ENCODE measurements around the gene ZNF219.

ZNF219 gene

GRCh38 chr14:21068521-21069387, 29.7 kb downstream of the ZNF219 start:
- Histone ChIP-seq H4K20me1 (ENCODE audit: insufficient read depth, low read length, poor library complexity, severe bottlenecking) (no peaks in the 10 kb centered on the region), H3K36me3 (ENCODE audit: insufficient read depth, low read length) (no peaks in the 10 kb centered on the region), H3K4me3 (ENCODE audit: low read length, poor library complexity, severe bottlenecking) (no peak overlapping the region), H3K27me3 (ENCODE audit: insufficient read depth, low read length, poor library complexity, severe bottlenecking) (no peaks in the 10 kb centered on the region), H3K9ac (ENCODE audit: low read depth, low read length, poor library complexity, severe bottlenecking) (no peak overlapping the region), H3K4me1 (ENCODE audit: insufficient read depth, low read length, poor library complexity, severe bottlenecking) (peaks cover 32% of the 10 kb centered on the region), H3K4me2 (ENCODE audit: low read depth, low read length, poor library complexity, severe bottlenecking) (peak overlapping the region; percentile 96), H3K79me2 (ENCODE audit: insufficient read depth, low read length) (no peaks in the 10 kb centered on the region), H2AFZ (ENCODE audit: low read length) (no peak overlapping the region), H3K9me2 (replicated peaks; ENCODE audit: low read depth, low read length) (no peaks in the 10 kb centered on the region), H3F3A (ENCODE audit: low read depth) (no peaks in the 10 kb centered on the region), H3K9me3 (ENCODE audit: insufficient read depth, low read depth, low read length) (no peaks in the 10 kb centered on the region)
- TF ChIP-seq EZH2phosphoT487 (IDR thresholded peaks at IDR 0.05; ENCODE audit: borderline replicate concordance): no peak
- TF ChIP-seq CTCF (conservative IDR thresholded peaks at IDR 0.05; ENCODE audit: low read length): peak; percentile 77

GRCh38 chr14:21066882-21067502, 31.5 kb downstream of the ZNF219 start:
- no peaks in the 10 kb centered on the region for H3K36me3 ChIP-seq (ENCODE audit: insufficient read depth, low read length)
- TF ChIP-seq CTCF (conservative IDR thresholded peaks at IDR 0.05; ENCODE audit: low read length) (peak; percentile 62), EZH2phosphoT487 (IDR thresholded peaks at IDR 0.05; ENCODE audit: borderline replicate concordance) (no peak)
- no peak overlapping the region for H3K4me3 ChIP-seq (ENCODE audit: low read length, poor library complexity, severe bottlenecking)
- H3K4me1 ChIP-seq (ENCODE audit: insufficient read depth, low read length, poor library complexity, severe bottlenecking): peaks cover 20% of the 10 kb centered on the region
- H3K9ac ChIP-seq (ENCODE audit: low read depth, low read length, poor library complexity, severe bottlenecking): no peak overlapping the region
- no peaks in the 10 kb centered on the region for H3K9me2 ChIP-seq (replicated peaks; ENCODE audit: low read depth, low read length)
- no peaks in the 10 kb centered on the region for H3F3A ChIP-seq (ENCODE audit: low read depth)
- no peaks in the 10 kb centered on the region for H4K20me1 ChIP-seq (ENCODE audit: insufficient read depth, low read length, poor library complexity, severe bottlenecking)
- H3K9me3 ChIP-seq (ENCODE audit: insufficient read depth, low read depth, low read length): no peaks in the 10 kb centered on the region
- H3K79me2 ChIP-seq (ENCODE audit: insufficient read depth, low read length): no peaks in the 10 kb centered on the region
- no peaks in the 10 kb centered on the region for H3K27me3 ChIP-seq (ENCODE audit: insufficient read depth, low read length, poor library complexity, severe bottlenecking)
- no peak overlapping the region for H2AFZ ChIP-seq (ENCODE audit: low read length)
- no peak overlapping the region for H3K4me2 ChIP-seq (ENCODE audit: low read depth, low read length, poor library complexity, severe bottlenecking)

- Histone ChIP-seq H3K9me2 (replicated peaks; ENCODE audit: low read depth, low read length) (no peaks in the 10 kb centered on the region), H3K4me2 (ENCODE audit: low read depth, low read length, poor library complexity, severe bottlenecking) (no peak overlapping the region), H2AFZ (ENCODE audit: low read length) (no peak overlapping the region), H3K27me3 (ENCODE audit: insufficient read depth, low read length, poor library complexity, severe bottlenecking) (no peaks in the 10 kb centered on the region), H3K9me3 (ENCODE audit: insufficient read depth, low read depth, low read length) (no peaks in the 10 kb centered on the region), H3K79me2 (ENCODE audit: insufficient read depth, low read length) (no peaks in the 10 kb centered on the region), H3K9ac (ENCODE audit: low read depth, low read length, poor library complexity, severe bottlenecking) (no peak overlapping the region), H4K20me1 (ENCODE audit: insufficient read depth, low read length, poor library complexity, severe bottlenecking) (no peaks in the 10 kb centered on the region), H3F3A (ENCODE audit: low read depth) (no peaks in the 10 kb centered on the region), H3K4me1 (ENCODE audit: insufficient read depth, low read length, poor library complexity, severe bottlenecking) (no peaks in the 10 kb centered on the region), H3K36me3 (ENCODE audit: insufficient read depth, low read length) (no peaks in the 10 kb centered on the region), H3K4me3 (ENCODE audit: low read length, poor library complexity, severe bottlenecking) (no peak overlapping the region)
- TF ChIP-seq EZH2phosphoT487 (IDR thresholded peaks at IDR 0.05; ENCODE audit: borderline replicate concordance) (no peak), CTCF (conservative IDR thresholded peaks at IDR 0.05; ENCODE audit: low read length) (no peak)
Measured at GRCh38 chr14:21063479-21063878, 35.0 kb downstream of the ZNF219 start.

Measured in Loucy (cell line).